SK-N-SH treated with all-trans-retinoic acid at 6 μM for 48 hours (cell line): ENCODE measurements around the gene TEX26.

Source experiments
- ATAC-seq: fragments of 200-7000 bp; cut with Tn5 transposase; 3 replicates; pipeline ENCODE4 v1.9.1; 2020; ENCODE audit warnings: mild to moderate bottlenecking, moderate library complexity
- BACH2 ChIP-seq: fragments of 250-450 bp; sonication (Bioruptor Pico); IDR thresholded peaks from 2 replicates; pipeline ENCODE4 v1.9.0; 2021; ENCODE audit warnings: mild to moderate bottlenecking, borderline replicate concordance
- CREB5 ChIP-seq: fragments of 250-450 bp; sonication (Bioruptor Pico); IDR thresholded peaks from 2 replicates; pipeline ENCODE4 v1.5.1; 2020; ENCODE audit warnings: low read depth, mild to moderate bottlenecking, moderate library complexity
- CSDC2 ChIP-seq: fragments of 250-450 bp; sonication (Bioruptor Pico); IDR thresholded peaks from 2 replicates; pipeline ENCODE4 v1.5.0; 2020; ENCODE audit warnings: mild to moderate bottlenecking, moderate library complexity
- CSRNP3 ChIP-seq: fragments of 250-450 bp; sonication (Bioruptor Pico); IDR thresholded peaks from 2 replicates; pipeline ENCODE4 v1.5.1; 2021; ENCODE audit warnings: mild to moderate bottlenecking, moderate library complexity
- ESRRG ChIP-seq: fragments of 250-450 bp; sonication (Bioruptor Pico); IDR thresholded peaks from 2 replicates; pipeline ENCODE4 v1.6.1; 2021; ENCODE audit warnings: mild to moderate bottlenecking
- GLIS3 ChIP-seq: fragments of 250-450 bp; sonication (Bioruptor Pico); IDR thresholded peaks from 2 replicates; pipeline ENCODE4 v1.5.0; 2020; ENCODE audit warnings: mild to moderate bottlenecking, moderate library complexity
- ISL1 ChIP-seq: fragments of 250-450 bp; sonication (Bioruptor Pico); IDR thresholded peaks from 2 replicates; pipeline ENCODE4 v2.1.2; 2022; ENCODE audit warnings: mild to moderate bottlenecking, moderate library complexity
- PPARA ChIP-seq: fragments of 250-450 bp; sonication (Bioruptor Pico); IDR thresholded peaks from 2 replicates; pipeline ENCODE4 v1.5.0; 2020; ENCODE audit warnings: mild to moderate bottlenecking, borderline replicate concordance
- RARB ChIP-seq: fragments of 250-450 bp; sonication (Bioruptor Pico); IDR thresholded peaks from 2 replicates; pipeline ENCODE4 v1.8.0; 2021; ENCODE audit warnings: mild to moderate bottlenecking, moderate library complexity
- SNAI2 ChIP-seq: fragments of 250-450 bp; sonication (Bioruptor Pico); IDR thresholded peaks from 2 replicates; pipeline ENCODE4 v1.5.0; 2020; ENCODE audit warnings: mild to moderate bottlenecking, moderate library complexity
- TCF4 ChIP-seq: fragments of 250-450 bp; sonication (Bioruptor Pico); IDR thresholded peaks from 2 replicates; pipeline ENCODE4 v1.8.0; 2021; ENCODE audit warnings: mild to moderate bottlenecking, moderate library complexity, borderline replicate concordance
- TOX ChIP-seq: fragments of 250-450 bp; sonication (Bioruptor Pico); IDR thresholded peaks from 2 replicates; pipeline ENCODE4 v1.8.0; 2021; ENCODE audit warnings: mild to moderate bottlenecking, moderate library complexity, borderline replicate concordance
- TSHZ2 ChIP-seq: fragments of 250-450 bp; sonication (Bioruptor Pico); IDR thresholded peaks from 2 replicates; pipeline ENCODE4 v1.5.0; 2020; ENCODE audit warnings: mild to moderate bottlenecking, moderate library complexity
- ZC3H10 ChIP-seq: fragments of 250-450 bp; sonication (Bioruptor Pico); IDR thresholded peaks from 2 replicates; pipeline ENCODE4 v1.5.1; 2021; ENCODE audit warnings: mild to moderate bottlenecking, moderate library complexity
- ZFP3 ChIP-seq: fragments of 250-450 bp; sonication (Bioruptor Pico); IDR thresholded peaks from 2 replicates; pipeline ENCODE4 v1.5.0; 2020; ENCODE audit warnings: mild to moderate bottlenecking, moderate library complexity
- ZFP30 ChIP-seq: fragments of 450-650 bp; formaldehyde crosslinking; IDR thresholded peaks from 2 replicates; pipeline ENCODE4 v1.5.0; 2022; ENCODE audit warnings: mild to moderate bottlenecking, moderate library complexity
- ZNF565 ChIP-seq: fragments of 450-650 bp; formaldehyde crosslinking; conservative IDR thresholded peaks from 2 replicates; pipeline ENCODE4 v1.5.0; 2020; ENCODE audit warnings: low read depth, mild to moderate bottlenecking, moderate library complexity
- ZNF70 ChIP-seq: fragments of 450-650 bp; formaldehyde crosslinking; IDR thresholded peaks from 2 replicates; pipeline ENCODE4 v1.5.0; 2020; ENCODE audit warnings: mild to moderate bottlenecking, moderate library complexity
- TF ChIP-seq, protein P1 (sequence below): fragments of 250-450 bp; sonication (Bioruptor Pico); IDR thresholded peaks from 2 replicates; pipeline ENCODE4 v1.8.0; 2020; ENCODE audit warnings: mild to moderate bottlenecking, moderate library complexity, borderline replicate concordance
- TF ChIP-seq, protein P2 (sequence below): fragments of 250-450 bp; sonication (Bioruptor Pico); IDR thresholded peaks from 2 replicates; pipeline ENCODE4 v1.8.0; 2021; ENCODE audit warnings: low read depth, mild to moderate bottlenecking, moderate library complexity, borderline replicate concordance

Gene TEX26

GRCh38 chr13:30933354-30933670 is 856 bp downstream of the TEX26 start:
- ATAC-seq: no peak
- TF ChIP-seq ZC3H10 (CRISPR knock-in tag): no peak
- no peak for TF ChIP-seq ZFP30
- TF ChIP-seq ESRRG (CRISPR knock-in tag): no peak
- no peak for TF ChIP-seq ZFP3 (CRISPR knock-in tag)
- no peak for TF ChIP-seq TSHZ2 (CRISPR knock-in tag)
- no peak for TF ChIP-seq CSRNP3
- TF ChIP-seq RARB (CRISPR knock-in tag): no peak
- no peak for TF ChIP-seq ISL1
- no peak for TF ChIP-seq CSDC2 (CRISPR knock-in tag)
- no peak for TF ChIP-seq TOX (CRISPR knock-in tag)
- TF ChIP-seq, protein P1, sequence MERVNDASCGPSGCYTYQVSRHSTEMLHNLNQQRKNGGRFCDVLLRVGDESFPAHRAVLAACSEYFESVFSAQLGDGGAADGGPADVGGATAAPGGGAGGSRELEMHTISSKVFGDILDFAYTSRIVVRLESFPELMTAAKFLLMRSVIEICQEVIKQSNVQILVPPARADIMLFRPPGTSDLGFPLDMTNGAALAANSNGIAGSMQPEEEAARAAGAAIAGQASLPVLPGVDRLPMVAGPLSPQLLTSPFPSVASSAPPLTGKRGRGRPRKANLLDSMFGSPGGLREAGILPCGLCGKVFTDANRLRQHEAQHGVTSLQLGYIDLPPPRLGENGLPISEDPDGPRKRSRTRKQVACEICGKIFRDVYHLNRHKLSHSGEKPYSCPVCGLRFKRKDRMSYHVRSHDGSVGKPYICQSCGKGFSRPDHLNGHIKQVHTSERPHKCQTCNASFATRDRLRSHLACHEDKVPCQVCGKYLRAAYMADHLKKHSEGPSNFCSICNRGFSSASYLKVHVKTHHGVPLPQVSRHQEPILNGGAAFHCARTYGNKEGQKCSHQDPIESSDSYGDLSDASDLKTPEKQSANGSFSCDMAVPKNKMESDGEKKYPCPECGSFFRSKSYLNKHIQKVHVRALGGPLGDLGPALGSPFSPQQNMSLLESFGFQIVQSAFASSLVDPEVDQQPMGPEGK (CRISPR knock-in tag): no peak
- TF ChIP-seq CREB5 (CRISPR knock-in tag): no peak
- no peak for TF ChIP-seq ZNF70
- TF ChIP-seq, all 23 proteins: peak for 0

GRCh38 chr13:30934381-30934780 is 1.9 kb downstream of the TEX26 start:
- no peak for TF ChIP-seq ZNF565 (CRISPR knock-in tag)
- TF ChIP-seq, protein P2, sequence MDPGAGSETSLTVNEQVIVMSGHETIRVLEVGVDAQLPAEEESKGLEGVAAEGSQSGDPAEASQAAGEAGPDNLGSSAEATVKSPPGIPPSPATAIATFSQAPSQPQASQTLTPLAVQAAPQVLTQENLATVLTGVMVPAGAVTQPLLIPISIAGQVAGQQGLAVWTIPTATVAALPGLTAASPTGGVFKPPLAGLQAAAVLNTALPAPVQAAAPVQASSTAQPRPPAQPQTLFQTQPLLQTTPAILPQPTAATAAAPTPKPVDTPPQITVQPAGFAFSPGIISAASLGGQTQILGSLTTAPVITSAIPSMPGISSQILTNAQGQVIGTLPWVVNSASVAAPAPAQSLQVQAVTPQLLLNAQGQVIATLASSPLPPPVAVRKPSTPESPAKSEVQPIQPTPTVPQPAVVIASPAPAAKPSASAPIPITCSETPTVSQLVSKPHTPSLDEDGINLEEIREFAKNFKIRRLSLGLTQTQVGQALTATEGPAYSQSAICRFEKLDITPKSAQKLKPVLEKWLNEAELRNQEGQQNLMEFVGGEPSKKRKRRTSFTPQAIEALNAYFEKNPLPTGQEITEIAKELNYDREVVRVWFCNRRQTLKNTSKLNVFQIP (CRISPR knock-in tag): no peak
- TF ChIP-seq, all 23 proteins: peak for 0
- peak; percentile 53; the same call in 1 of the 3 replicates for ATAC-seq

- ATAC-seq: no peak
- no peak for TF ChIP-seq TCF4 (CRISPR knock-in tag)
- no peak for TF ChIP-seq GLIS3 (CRISPR knock-in tag)
- TF ChIP-seq BACH2 (CRISPR knock-in tag): no peak
- TF ChIP-seq ESRRG (CRISPR knock-in tag): no peak
- TF ChIP-seq ZFP3 (CRISPR knock-in tag): no peak
- TF ChIP-seq ZFP30: no peak
- TF ChIP-seq TSHZ2 (CRISPR knock-in tag): no peak
- no peak for TF ChIP-seq ZNF565 (CRISPR knock-in tag)
- TF ChIP-seq CSRNP3: no peak
- TF ChIP-seq CREB5 (CRISPR knock-in tag): no peak
- TF ChIP-seq ZC3H10 (CRISPR knock-in tag): no peak
- no peak for TF ChIP-seq TOX (CRISPR knock-in tag)
- no peak for TF ChIP-seq ISL1
- TF ChIP-seq RARB (CRISPR knock-in tag): no peak
- TF ChIP-seq, protein P2 (CRISPR knock-in tag): no peak
- no peak for TF ChIP-seq SNAI2 (CRISPR knock-in tag)
- no peak for TF ChIP-seq PPARA (CRISPR knock-in tag)
Observed at GRCh38 chr13:30934803-30935202, 2.3 kb downstream of the TEX26 start.
